ENCODE measurements around the gene ASXL2. TPM values are rescaled to one million over a fixed set of nuclear protein-coding genes. Genes with fewer than 3 reads are reported as not detected.

Gene ASXL2
- total RNA-seq, 1 experiment from 2014 or later: 37.8 TPM

GRCh38 chr2:25749676-25750075, 128.6 kb downstream of the ASXL2 start:
- TF ChIP-seq ELF4 (CRISPR knock-in tag; IDR thresholded peaks at IDR 0.05; ENCODE audit: low read depth) (no peak), MAX (CRISPR knock-in tag; IDR thresholded peaks at IDR 0.05) (no peak), PRRX2 (CRISPR knock-in tag; IDR thresholded peaks at IDR 0.05) (no peak), FOXJ3 (CRISPR knock-in tag; IDR thresholded peaks at IDR 0.05; ENCODE audit: borderline replicate concordance) (no peak), ATF1 (CRISPR knock-in tag; IDR thresholded peaks at IDR 0.05) (no peak), ZNF138 (CRISPR knock-in tag; conservative IDR thresholded peaks at IDR 0.05) (no peak), CDX4 (CRISPR knock-in tag; IDR thresholded peaks at IDR 0.05; ENCODE audit: borderline replicate concordance) (no peak), ETV6 (CRISPR knock-in tag; IDR thresholded peaks at IDR 0.05) (no peak), JAZF1 (CRISPR knock-in tag; IDR thresholded peaks at IDR 0.05) (no peak), NFYB (CRISPR knock-in tag; conservative IDR thresholded peaks at IDR 0.05; ENCODE audit: low read depth) (no peak), ARID4B (CRISPR knock-in tag; IDR thresholded peaks at IDR 0.05; ENCODE audit: borderline replicate concordance) (no peak), GTF2I (CRISPR knock-in tag; conservative IDR thresholded peaks at IDR 0.05) (no peak)
- TF ChIP-seq, protein P1, sequence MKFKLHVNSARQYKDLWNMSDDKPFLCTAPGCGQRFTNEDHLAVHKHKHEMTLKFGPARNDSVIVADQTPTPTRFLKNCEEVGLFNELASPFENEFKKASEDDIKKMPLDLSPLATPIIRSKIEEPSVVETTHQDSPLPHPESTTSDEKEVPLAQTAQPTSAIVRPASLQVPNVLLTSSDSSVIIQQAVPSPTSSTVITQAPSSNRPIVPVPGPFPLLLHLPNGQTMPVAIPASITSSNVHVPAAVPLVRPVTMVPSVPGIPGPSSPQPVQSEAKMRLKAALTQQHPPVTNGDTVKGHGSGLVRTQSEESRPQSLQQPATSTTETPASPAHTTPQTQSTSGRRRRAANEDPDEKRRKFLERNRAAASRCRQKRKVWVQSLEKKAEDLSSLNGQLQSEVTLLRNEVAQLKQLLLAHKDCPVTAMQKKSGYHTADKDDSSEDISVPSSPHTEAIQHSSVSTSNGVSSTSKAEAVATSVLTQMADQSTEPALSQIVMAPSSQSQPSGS (CRISPR knock-in tag; IDR thresholded peaks at IDR 0.05; ENCODE audit: borderline replicate concordance, low read depth): no peak
- TF ChIP-seq, protein P2, sequence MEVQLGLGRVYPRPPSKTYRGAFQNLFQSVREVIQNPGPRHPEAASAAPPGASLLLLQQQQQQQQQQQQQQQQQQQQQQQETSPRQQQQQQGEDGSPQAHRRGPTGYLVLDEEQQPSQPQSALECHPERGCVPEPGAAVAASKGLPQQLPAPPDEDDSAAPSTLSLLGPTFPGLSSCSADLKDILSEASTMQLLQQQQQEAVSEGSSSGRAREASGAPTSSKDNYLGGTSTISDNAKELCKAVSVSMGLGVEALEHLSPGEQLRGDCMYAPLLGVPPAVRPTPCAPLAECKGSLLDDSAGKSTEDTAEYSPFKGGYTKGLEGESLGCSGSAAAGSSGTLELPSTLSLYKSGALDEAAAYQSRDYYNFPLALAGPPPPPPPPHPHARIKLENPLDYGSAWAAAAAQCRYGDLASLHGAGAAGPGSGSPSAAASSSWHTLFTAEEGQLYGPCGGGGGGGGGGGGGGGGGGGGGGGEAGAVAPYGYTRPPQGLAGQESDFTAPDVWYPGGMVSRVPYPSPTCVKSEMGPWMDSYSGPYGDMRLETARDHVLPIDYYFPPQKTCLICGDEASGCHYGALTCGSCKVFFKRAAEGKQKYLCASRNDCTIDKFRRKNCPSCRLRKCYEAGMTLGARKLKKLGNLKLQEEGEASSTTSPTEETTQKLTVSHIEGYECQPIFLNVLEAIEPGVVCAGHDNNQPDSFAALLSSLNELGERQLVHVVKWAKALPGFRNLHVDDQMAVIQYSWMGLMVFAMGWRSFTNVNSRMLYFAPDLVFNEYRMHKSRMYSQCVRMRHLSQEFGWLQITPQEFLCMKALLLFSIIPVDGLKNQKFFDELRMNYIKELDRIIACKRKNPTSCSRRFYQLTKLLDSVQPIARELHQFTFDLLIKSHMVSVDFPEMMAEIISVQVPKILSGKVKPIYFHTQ (CRISPR knock-in tag; IDR thresholded peaks at IDR 0.05): no peak
- ATAC-seq: no peak
- Mint-ChIP-seq H3K4me1 (no peaks in the 10 kb centered on the region), H3K36me3 (peaks cover 48% of the 10 kb centered on the region), H3K9me3 (no peaks in the 10 kb centered on the region), H3K4me3 (no peak overlapping the region), H3K27ac (no peak overlapping the region), H3K27me3 (ENCODE audit: low read depth) (no peaks in the 10 kb centered on the region)
- ChIA-PET CTCF (no interaction called here), POLR2A (no interaction called here)
- no peak for DNase-seq (ENCODE audit: low spot score)

- no peaks in the 10 kb centered on the region for H3K9me3 Mint-ChIP-seq
- peaks cover 20% of the 10 kb centered on the region for H3K36me3 Mint-ChIP-seq
- no peak overlapping the region for H3K4me3 Mint-ChIP-seq
- H3K27ac Mint-ChIP-seq: no peak overlapping the region
- ATAC-seq (no peak), DNase-seq (ENCODE audit: low spot score) (no peak)
- ChIA-PET POLR2A (interaction anchor here (0.7 kb wide), 1 partner anchor 27 kb away, joined by 7 read pairs; no protein-coding TSS in a partner anchor), CTCF (interaction anchor here (0.6 kb wide), 1 partner anchor 242 kb away, joined by 3 read pairs; no protein-coding TSS in a partner anchor)
- H3K4me1 Mint-ChIP-seq: peaks cover 37% of the 10 kb centered on the region
- no peak for TF ChIP-seq ZMAT4 (CRISPR knock-in tag; IDR thresholded peaks at IDR 0.05)
- TF ChIP-seq SMAD4 (CRISPR knock-in tag; IDR thresholded peaks at IDR 0.05): no peak
- TF ChIP-seq, protein P3, sequence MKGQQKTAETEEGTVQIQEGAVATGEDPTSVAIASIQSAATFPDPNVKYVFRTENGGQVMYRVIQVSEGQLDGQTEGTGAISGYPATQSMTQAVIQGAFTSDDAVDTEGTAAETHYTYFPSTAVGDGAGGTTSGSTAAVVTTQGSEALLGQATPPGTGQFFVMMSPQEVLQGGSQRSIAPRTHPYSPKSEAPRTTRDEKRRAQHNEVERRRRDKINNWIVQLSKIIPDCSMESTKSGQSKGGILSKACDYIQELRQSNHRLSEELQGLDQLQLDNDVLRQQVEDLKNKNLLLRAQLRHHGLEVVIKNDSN (CRISPR knock-in tag; IDR thresholded peaks at IDR 0.05): no peak
- TF ChIP-seq, protein P4, sequence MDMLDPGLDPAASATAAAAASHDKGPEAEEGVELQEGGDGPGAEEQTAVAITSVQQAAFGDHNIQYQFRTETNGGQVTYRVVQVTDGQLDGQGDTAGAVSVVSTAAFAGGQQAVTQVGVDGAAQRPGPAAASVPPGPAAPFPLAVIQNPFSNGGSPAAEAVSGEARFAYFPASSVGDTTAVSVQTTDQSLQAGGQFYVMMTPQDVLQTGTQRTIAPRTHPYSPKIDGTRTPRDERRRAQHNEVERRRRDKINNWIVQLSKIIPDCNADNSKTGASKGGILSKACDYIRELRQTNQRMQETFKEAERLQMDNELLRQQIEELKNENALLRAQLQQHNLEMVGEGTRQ (CRISPR knock-in tag; IDR thresholded peaks at IDR 0.05): no peak
- TF ChIP-seq CREB1 (CRISPR knock-in tag; IDR thresholded peaks at IDR 0.05): no peak
- TF ChIP-seq NFATC4 (CRISPR knock-in tag; IDR thresholded peaks at IDR 0.05): no peak
- TF ChIP-seq TCF7 (CRISPR knock-in tag; IDR thresholded peaks at IDR 0.05; ENCODE audit: low read depth): no peak
- no peaks in the 10 kb centered on the region for H3K27me3 Mint-ChIP-seq (ENCODE audit: low read depth)
Observed at GRCh38 chr2:25744055-25744454, 134.2 kb downstream of the ASXL2 start.

Data from WTC11 (cell line).